ENCODE results near the gene MDM1.

Gene MDM1

GRCh38 chr12:68331869-68332727 lies at the start of gene MDM1:
MDM1 (minus strand) TSS chr12:68332362; CDS start chr12:68332245, 117 bp downstream.
- peak; percentile 98 for FAIRE-seq

GRCh38 chr12:68381476-68382219 lies 49.5 kb upstream of the MDM1 start:
- no peak for FAIRE-seq

- no peak for FAIRE-seq
Measured at GRCh38 chr12:68378872-68379606, 46.9 kb upstream of the MDM1 start.

- no peak for FAIRE-seq
Measured at GRCh38 chr12:68377881-68378280, 45.7 kb upstream of the MDM1 start.

- FAIRE-seq, result no peak
Measured at GRCh38 chr12:68376901-68377300, 44.7 kb upstream of the MDM1 start.

GRCh38 chr12:68375756-68376695 lies 43.9 kb upstream of the MDM1 start:
- no peak for FAIRE-seq

GRCh38 chr12:68374307-68374982 lies 42.3 kb upstream of the MDM1 start:
- FAIRE-seq, result no peak

- FAIRE-seq, result no peak
Measured at GRCh38 chr12:68370667-68371066, 38.5 kb upstream of the MDM1 start.

GRCh38 chr12:68370006-68370590 lies 37.9 kb upstream of the MDM1 start:
- FAIRE-seq, result no peak

GRCh38 chr12:68368327-68368726 lies 36.2 kb upstream of the MDM1 start:
- no peak for FAIRE-seq

GRCh38 chr12:68367903-68368302 lies 35.7 kb upstream of the MDM1 start:
- no peak for FAIRE-seq

GRCh38 chr12:68367116-68367515 lies 35.0 kb upstream of the MDM1 start:
- no peak for FAIRE-seq

- no peak for FAIRE-seq
Measured at GRCh38 chr12:68364893-68365725, 32.9 kb upstream of the MDM1 start.

- FAIRE-seq, result no peak
Measured at GRCh38 chr12:68364328-68364727, 32.2 kb upstream of the MDM1 start.

- FAIRE-seq, result no peak
Measured at GRCh38 chr12:68361953-68362352, 29.8 kb upstream of the MDM1 start.

GRCh38 chr12:68359674-68360073 lies 27.5 kb upstream of the MDM1 start:
- FAIRE-seq, result no peak

GRCh38 chr12:68358532-68359485 lies 26.6 kb upstream of the MDM1 start:
- FAIRE-seq, result peak; percentile 34

GRCh38 chr12:68356986-68357385 lies 24.8 kb upstream of the MDM1 start:
- no peak for FAIRE-seq

- FAIRE-seq, result no peak
Measured at GRCh38 chr12:68356060-68356695, 24.0 kb upstream of the MDM1 start.
